ENCODE data around the gene WDR59. TPM values are rescaled to one million over a fixed set of nuclear protein-coding genes. Genes with fewer than 3 reads are reported as not detected.
"Not testable (repeated sequence)": the region's sequence is repeated elsewhere in the genome, so short reads cannot be mapped to it uniquely, and the experiment has no call there.

Gene WDR59
- total and polyA plus RNA-seq, 2 donors from 2014 or later = 32.6 to 60.0 TPM

DNA sequence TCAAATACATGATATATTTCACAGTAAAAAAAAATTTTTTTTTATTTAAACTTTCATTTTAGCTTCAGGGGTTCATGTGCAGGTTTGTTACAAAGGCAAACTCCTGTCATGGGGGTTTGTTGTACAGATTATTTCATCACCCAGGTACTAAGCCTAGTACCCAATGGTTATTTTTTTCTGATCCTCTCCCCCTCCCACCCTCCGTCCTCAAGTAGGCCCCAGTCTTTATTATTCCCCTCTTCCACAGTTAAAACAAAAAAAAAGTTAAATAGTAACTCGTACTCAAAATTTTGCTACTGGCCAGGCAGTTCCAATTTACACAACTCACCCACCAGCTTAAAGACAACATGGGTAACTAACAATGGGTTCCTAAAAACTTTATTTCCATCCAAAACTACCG, 63.9 kb downstream of the WDR59 start:
- intact Hi-C loops (cut with DNase I) = no loop called here
- no peaks in the 10 kb centered on the region for H3K4me1 ChIP-seq (ENCODE audit: control insufficient read depth in 2 of 3, insufficient read depth in 2 of 3, low read depth in 1 of 3, low read length in 3 of 3)
- TF ChIP-seq, protein P1, sequence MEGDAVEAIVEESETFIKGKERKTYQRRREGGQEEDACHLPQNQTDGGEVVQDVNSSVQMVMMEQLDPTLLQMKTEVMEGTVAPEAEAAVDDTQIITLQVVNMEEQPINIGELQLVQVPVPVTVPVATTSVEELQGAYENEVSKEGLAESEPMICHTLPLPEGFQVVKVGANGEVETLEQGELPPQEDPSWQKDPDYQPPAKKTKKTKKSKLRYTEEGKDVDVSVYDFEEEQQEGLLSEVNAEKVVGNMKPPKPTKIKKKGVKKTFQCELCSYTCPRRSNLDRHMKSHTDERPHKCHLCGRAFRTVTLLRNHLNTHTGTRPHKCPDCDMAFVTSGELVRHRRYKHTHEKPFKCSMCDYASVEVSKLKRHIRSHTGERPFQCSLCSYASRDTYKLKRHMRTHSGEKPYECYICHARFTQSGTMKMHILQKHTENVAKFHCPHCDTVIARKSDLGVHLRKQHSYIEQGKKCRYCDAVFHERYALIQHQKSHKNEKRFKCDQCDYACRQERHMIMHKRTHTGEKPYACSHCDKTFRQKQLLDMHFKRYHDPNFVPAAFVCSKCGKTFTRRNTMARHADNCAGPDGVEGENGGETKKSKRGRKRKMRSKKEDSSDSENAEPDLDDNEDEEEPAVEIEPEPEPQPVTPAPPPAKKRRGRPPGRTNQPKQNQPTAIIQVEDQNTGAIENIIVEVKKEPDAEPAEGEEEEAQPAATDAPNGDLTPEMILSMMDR (IDR thresholded peaks at IDR 0.05; ENCODE audit: borderline replicate concordance, extremely low read depth, insufficient read depth) = no peak
- no peak overlapping the region for H3K27ac ChIP-seq (ENCODE audit: low read depth in 2 of 2, low read length in 2 of 2)
- no peak for FAIRE-seq
- no peak overlapping the region for H3K4me3 ChIP-seq (ENCODE audit: low read length in 3 of 3)
- no peaks in the 10 kb centered on the region for H3K9me3 ChIP-seq (ENCODE audit: control insufficient read depth in 2 of 3, insufficient read depth in 1 of 3, low read length in 3 of 3)
- H3K27me3 ChIP-seq (ENCODE audit: control insufficient read depth, insufficient read depth, low read length) = no peaks in the 10 kb centered on the region
- peaks cover 0 to 23% (median 18%) of the 10 kb centered on the region in 3 donors for H3K36me3 ChIP-seq (ENCODE audit: control insufficient read depth in 2 of 3, insufficient read depth in 3 of 3, low read length in 3 of 3)
- no peak overlapping the region for H3K9ac ChIP-seq (ENCODE audit: low read length in 3 of 3)
- DNase-seq = no peak

- DNase-seq (no peak), FAIRE-seq (no peak)
- TF ChIP-seq, protein P1 (IDR thresholded peaks at IDR 0.05; ENCODE audit: borderline replicate concordance, extremely low read depth, insufficient read depth) = no peak
- no peaks in the 10 kb centered on the region for H3K27me3 ChIP-seq (ENCODE audit: control insufficient read depth, insufficient read depth, low read length)
- peaks cover 18 to 45% (median 21%) of the 10 kb centered on the region in 3 donors for H3K36me3 ChIP-seq (ENCODE audit: control insufficient read depth in 2 of 3, insufficient read depth in 3 of 3, low read length in 3 of 3)
- H3K4me3 ChIP-seq (ENCODE audit: low read length in 3 of 3) = no peak overlapping the region
- intact Hi-C loops (cut with DNase I) = no loop called here
- H3K4me1 ChIP-seq (ENCODE audit: control insufficient read depth in 2 of 3, insufficient read depth in 2 of 3, low read depth in 1 of 3, low read length in 3 of 3) = no peaks in the 10 kb centered on the region
- no peak overlapping the region for H3K9ac ChIP-seq (ENCODE audit: low read length in 3 of 3)
- no peak overlapping the region for H3K27ac ChIP-seq (ENCODE audit: low read depth in 2 of 2, low read length in 2 of 2)
- no peaks in the 10 kb centered on the region for H3K9me3 ChIP-seq (ENCODE audit: control insufficient read depth in 2 of 3, insufficient read depth in 1 of 3, low read length in 3 of 3)
These were observed 75.3 kb downstream of the WDR59 start for GRCh38 chr16:74909665-74910064.

DNA sequence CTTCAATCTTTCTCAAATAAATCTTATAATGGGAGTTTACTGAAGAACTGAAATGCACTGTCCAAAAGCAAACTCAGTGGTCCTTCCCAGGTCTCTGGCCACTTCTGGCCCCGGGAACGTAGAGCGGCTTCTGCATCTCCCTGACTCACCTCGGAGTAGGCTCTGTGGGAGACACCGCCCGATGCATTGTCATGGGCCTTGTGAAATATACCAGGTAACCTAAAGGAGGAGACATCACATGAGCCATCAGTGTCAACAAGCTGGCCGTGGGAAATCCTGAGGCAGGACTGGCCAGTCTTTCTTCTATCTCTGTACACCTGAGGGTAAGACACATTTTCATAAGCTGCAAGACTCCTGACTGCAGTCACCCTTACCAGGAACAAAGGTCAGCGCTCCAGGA, 76.2 kb downstream of the WDR59 start:
- peaks cover 15 to 36% (median 19%) of the 10 kb centered on the region in 3 donors for H3K36me3 ChIP-seq (ENCODE audit: control insufficient read depth in 2 of 3, insufficient read depth in 3 of 3, low read length in 3 of 3)
- DNase-seq; H3K9me3 ChIP-seq (ENCODE audit: control insufficient read depth in 2 of 3, insufficient read depth in 1 of 3, low read length in 3 of 3); H3K9ac ChIP-seq (ENCODE audit: low read length in 3 of 3); intact Hi-C loops (cut with DNase I); H3K4me1 ChIP-seq (ENCODE audit: control insufficient read depth in 2 of 3, insufficient read depth in 2 of 3, low read depth in 1 of 3, low read length in 3 of 3); H3K4me3 ChIP-seq (ENCODE audit: low read length in 3 of 3); H3K27ac ChIP-seq (ENCODE audit: low read depth in 2 of 2, low read length in 2 of 2); FAIRE-seq; H3K27me3 ChIP-seq (ENCODE audit: control insufficient read depth, insufficient read depth, low read length): not testable (repeated sequence)

- H3K9ac ChIP-seq (ENCODE audit: low read length in 3 of 3) = no peak overlapping the region
- no peaks in the 10 kb centered on the region for H3K9me3 ChIP-seq (ENCODE audit: control insufficient read depth in 2 of 3, insufficient read depth in 1 of 3, low read length in 3 of 3)
- TF ChIP-seq, protein P1 (IDR thresholded peaks at IDR 0.05; ENCODE audit: borderline replicate concordance, extremely low read depth, insufficient read depth) = no peak
- peaks cover 9 to 20% (median 12%) of the 10 kb centered on the region in 3 donors for H3K36me3 ChIP-seq (ENCODE audit: control insufficient read depth in 2 of 3, insufficient read depth in 3 of 3, low read length in 3 of 3)
- no peak overlapping the region for H3K4me3 ChIP-seq (ENCODE audit: low read length in 3 of 3)
- DNase-seq = no peak
- intact Hi-C loops (cut with DNase I) = no loop called here
- no peaks in the 10 kb centered on the region for H3K4me1 ChIP-seq (ENCODE audit: control insufficient read depth in 2 of 3, insufficient read depth in 2 of 3, low read depth in 1 of 3, low read length in 3 of 3)
- no peak overlapping the region for H3K27ac ChIP-seq (ENCODE audit: low read depth in 2 of 2, low read length in 2 of 2)
- no peak for FAIRE-seq
- H3K27me3 ChIP-seq (ENCODE audit: control insufficient read depth, insufficient read depth, low read length) = no peaks in the 10 kb centered on the region
These were observed 80.8 kb downstream of the WDR59 start for GRCh38 chr16:74903901-74904678.
